OCI-M2 (cell line): ENCODE measurements around the gene SHB.

Experiments used
- DNase-seq: peaks from one replicate; lab custom pipeline; 2025; ENCODE audit not compliant: unreplicated experiment; lab: John Stamatoyannopoulos, UW

Gene SHB

DNA sequence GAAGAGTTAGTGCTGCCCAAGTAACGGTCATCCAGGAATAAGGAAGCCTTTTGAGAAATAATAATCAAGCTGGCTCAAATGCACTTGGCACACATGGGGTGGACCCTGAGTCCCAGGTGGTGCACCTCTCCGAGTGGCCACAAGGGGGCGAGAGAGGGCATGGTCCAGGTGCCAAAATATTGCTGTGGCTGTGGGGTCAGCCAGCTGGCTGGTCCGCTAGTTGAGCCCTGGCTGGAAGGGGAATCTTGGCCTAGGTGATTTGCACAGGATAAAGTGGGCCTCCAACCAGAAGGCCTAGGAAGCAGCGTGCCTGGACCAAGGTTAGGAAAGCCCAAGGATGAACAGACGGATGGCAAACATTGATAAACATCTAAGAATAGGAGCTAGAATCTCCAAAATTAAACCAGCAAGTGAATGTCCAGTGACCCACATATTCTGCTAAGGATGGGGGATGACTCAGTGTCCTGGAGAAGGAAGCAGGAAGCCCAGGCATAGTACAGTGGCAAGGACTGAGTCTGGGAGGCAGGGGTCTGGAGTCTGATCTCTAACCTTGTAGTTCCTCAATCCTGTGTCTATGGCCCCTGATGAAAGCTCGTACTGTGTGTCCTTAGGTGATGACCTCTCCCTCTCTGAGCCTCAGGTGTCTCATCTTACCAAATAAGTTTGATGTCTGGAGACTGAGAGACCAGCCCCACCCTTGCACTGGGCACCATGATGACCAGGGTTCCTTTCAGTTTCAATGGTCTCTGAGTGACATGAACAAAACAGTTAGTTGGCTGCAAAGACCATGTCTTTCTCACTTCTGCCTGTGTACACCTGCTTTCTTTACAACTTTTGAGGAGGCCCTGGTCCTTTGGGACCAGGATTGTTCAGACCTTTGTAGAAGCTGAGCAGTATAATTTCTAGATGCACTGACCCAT is 19.2 kb upstream of the SHB start:
- DNase-seq, result no peak

DNA sequence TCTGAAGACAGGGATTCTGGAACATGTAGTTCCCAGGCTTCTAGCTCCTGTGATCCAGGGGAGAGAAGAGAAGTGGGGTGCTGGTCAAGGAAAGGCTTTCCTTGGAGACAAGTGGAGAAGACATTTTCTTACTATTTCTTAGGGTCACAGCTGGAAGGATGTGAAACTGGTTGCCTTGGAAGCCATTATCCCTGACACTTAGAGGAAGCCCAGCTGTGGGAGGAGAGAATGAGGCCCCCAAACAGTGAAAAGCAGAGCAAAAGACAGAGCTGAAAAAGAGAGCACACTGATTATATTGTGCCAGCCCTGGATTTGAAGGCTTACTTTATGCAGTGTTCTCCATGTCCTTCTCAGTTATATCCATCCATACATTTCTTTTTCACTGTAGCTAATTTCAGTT is 17.5 kb upstream of the SHB start:
- no peak for DNase-seq

DNA sequence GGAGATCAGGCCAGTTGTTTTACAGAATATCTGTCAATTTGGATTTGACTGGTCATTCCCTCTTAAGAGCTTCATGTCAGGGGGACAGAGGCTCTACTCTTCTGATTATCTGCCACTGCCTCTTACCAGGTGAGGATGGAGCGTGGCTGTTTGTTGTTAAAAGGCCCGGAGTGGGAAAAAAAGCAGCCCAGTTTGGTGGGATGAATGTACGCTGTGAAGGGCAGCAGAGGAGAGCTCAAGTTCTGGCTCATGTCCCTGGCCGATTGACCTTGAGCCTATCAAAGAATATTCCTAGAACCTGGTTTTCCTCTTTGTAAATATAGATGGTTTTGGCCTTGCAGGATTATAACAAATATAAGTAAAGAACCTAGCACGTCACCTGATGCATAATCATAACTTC is 16.3 kb upstream of the SHB start:
- no peak for DNase-seq

DNA sequence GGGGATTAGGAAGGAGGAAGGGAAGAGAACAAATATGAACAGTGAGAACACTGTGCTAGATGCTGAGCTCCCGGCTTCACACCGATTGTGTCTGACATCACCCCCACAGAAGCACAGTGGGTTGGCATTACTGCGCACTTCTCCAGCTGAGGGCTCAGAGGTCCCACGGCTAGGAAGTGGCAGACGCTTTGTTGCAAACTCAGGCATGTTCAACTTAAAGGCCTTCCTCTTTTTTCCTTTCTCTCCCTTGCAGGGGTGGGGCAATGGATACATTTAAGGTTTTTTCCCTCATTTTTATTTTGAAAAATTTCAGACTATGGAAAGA is 15.5 kb upstream of the SHB start:
- DNase-seq, result no peak

DNA sequence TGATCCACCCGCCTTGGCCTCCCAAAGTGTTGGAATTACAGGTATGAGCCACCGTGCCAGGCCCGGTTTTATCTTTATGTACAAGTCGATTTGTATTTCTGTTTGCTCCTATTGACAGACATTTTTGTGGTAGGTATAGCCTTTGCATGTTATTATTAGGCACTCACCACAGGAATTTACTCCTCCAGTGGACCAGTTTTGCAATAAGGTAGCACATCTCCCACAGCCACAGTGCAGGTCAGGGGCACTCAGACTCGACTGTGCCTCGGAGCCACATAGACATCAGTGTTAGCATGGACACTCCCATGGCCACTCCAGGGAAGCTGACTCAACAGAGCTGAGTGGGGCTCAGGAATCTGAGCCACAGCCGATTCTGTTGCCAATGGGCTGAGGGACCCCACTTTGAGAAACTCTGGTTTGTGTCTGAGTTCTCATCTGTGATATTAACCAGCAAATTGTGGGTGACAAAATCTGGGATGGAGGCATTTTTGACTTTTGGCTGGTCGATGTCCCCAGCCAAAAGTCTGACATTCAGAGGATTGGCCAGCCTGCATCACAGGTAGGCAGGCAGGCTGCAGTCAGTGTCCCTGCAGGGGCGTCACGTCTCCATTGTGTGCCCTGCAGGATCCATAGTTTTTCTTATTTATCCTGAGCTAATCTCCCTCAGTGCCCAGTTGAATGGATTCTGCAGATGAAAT is 15.0 kb upstream of the SHB start:
- no peak for DNase-seq

DNA sequence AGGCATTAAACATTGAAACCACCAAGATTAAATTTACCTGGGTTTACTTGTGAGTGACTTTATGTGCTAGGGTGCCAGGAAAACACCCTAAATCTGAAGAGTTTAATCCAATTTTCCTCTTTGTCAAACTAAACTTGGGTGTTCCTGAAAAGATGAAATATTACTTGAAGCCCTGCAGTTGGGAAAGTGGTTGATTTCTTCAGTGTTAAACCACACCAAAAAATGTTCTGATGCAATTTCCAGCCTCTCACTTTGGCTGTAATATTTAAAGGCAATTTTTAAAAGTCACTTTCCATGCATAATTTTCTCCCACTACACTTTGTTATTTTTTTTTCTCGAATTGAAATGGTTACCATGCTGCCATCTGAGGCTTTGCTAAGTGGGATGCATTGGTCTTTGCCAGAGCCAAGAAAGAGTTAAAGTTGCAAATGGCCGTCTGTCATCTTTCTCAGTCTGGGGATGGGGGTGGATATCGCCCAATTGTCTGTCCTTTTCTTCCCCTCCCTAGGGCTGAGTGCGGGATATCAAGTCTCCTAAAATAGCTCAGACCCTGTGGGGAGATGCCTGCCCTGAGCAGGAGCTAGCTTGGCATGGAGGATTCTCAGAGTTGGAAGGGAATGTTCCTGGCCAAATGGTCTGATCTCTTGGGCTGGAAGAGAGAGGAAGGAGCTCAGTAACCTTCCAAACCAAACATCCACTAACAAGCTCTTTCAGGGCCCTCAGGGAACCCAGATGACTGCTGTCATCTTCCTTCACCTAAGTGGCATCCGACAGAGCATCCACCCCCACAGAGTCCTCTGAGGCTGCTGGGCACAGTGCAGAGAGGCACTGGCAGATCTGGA is 13.6 kb upstream of the SHB start:
- no peak for DNase-seq

DNA sequence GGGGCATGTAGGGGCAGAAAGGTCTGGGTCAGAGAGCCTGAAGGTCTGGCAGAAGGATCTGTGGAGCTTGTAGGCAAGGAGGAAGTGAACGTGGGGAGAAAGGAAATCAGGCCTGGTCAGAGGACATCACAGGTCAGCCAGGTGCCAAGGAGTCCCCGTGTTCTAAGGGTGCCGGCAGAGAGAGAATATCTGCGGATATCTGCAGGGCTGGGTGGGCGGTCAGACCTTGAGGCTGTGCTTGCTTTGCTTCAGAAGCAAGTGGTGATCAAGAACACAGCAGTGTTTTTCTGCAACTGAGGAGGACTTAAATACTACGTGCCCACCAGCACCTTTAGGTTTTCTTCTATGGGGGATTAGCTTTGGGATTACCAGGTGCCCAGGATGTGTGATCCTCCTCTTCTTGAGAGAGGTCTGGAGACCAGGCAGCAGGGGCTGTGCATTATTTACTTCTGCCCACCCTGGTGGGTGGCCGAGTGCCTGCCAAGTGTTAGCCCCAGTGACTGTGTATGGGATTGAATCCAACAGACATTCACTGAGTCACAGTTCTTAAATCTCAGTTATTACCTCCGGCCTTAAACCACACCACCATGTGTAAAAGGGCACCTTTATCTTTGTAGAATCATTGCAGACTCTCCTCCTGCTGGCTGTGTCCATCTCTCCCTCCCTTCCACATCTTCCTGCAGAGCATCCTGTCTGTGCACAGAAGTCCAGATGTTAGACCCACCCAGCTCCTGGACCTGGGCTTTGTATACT is 12.5 kb upstream of the SHB start:
- DNase-seq, result no peak

DNA sequence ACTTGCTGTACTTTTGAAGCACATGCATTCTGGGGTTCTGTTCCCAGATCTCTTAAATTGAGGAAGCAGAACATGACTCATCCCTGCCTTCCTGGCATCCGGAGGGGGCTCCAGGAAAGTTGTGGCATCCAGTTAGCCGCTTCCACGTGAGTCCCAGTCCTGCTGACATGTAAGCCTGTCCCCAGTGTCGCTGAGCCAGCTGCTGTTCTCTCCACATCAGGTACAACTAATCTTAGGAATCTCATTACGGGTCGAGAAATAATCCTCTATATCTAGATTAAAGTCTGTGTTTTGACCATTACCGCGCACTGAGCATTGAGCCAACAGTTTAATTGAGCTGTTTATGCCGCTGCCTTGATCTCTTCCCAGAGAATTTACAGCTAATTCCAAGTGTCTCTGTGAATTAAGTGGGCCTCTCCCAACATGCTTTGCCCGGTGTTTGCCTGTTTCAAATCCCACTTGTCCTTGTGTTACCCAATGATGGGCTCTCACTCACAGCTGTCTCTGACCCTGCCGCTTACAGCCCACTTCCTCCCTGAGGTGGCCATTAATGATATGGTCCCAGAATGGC is 10.5 kb upstream of the SHB start:
- DNase-seq, result no peak

DNA sequence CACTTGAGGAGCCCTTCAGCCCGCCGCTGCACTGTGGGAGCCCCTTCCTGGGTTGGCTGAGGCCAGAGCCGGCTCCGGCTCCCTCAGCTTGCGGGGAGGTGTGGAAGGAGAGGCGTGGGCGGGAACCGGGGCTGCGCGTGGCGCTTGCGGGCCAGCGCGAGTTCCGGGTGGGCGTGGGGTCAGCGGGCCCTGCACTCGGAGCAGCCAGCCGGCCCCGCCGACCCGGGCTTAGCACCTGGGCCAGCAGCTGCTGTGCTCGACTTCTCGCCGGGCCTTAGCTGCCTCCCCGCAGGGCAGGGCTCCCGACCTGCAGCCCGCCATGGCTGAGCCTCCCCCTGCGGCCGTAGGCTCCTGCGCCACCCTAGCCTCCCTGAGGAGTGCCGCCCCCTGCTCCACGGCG is 6.2 kb upstream of the SHB start:
- DNase-seq, result no peak

DNA sequence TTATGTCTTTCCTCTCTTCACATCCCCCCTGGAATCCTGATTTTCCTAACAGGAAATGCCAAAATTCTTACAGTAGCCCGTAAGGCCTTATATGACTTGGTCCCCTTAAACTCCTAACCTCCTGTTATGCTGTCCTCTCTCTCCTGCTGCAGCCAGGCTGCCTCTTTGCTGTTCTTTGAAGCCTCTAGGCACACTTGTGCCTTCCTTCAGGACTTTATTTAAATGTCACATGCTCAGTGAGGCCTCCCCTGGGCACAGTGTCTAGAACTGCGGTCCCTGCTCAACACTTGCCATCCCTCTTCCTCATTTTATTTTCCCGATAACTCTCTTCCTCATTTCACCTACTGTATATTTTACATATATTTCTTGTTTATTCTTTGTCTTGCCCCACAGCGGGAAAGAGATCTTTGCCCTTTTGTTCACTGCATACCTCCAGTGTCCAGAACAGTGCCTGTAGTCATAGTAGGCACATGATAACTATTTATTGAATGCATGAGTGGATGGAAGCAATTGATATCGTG is 5.5 kb upstream of the SHB start:
- DNase-seq, result no peak

DNA sequence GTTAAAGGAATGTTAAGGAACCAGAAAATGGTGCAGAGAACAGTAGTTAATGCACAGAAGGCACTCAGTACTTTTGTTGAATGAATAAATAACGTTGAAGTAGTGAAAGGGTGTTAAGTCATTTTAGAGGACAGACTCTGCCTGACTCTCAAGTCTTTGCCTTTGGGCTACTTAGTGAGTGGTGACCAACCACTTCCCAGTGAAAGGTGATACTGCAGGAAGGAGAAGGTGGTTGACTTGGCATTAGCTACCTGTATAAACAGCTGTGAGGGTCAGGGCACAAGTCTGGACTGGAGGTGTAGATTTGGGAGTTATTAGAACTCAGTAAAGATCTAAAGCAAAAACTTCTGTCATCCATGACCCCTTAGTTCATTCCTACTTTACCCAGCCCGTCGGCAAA is 4.9 kb upstream of the SHB start:
- DNase-seq, result no peak

DNA sequence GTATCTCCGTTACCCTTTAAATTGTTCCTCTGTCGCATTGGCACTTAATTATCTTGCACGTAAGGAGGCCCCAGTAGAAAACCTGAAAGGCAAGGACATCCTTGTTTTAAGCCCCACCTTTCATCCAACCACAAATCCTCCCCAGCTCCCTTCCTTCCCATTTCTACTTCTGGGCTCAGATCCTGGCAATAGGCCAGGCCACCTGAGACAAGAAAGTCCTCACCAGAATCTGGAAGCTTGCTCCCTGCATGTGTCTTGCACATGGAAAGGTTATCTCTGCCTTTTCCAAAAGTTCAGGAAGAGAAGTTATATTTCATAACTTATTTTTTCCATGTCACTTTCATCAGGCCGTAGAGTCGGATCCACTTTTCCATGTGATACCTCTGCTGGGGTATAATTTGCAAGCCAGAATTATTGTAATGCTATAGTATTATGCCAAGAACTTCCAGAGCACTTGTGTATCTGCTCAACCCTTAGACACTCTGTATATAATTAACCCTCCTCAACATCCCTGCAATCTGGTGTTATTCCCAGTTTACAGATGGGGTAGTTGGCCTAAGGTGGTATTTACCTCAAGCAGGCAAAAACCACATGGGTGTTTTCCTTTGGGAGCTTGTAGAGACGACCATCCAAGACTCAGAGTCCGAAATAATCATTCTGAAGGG is 2.6 kb upstream of the SHB start:
- DNase-seq, result no peak

DNA sequence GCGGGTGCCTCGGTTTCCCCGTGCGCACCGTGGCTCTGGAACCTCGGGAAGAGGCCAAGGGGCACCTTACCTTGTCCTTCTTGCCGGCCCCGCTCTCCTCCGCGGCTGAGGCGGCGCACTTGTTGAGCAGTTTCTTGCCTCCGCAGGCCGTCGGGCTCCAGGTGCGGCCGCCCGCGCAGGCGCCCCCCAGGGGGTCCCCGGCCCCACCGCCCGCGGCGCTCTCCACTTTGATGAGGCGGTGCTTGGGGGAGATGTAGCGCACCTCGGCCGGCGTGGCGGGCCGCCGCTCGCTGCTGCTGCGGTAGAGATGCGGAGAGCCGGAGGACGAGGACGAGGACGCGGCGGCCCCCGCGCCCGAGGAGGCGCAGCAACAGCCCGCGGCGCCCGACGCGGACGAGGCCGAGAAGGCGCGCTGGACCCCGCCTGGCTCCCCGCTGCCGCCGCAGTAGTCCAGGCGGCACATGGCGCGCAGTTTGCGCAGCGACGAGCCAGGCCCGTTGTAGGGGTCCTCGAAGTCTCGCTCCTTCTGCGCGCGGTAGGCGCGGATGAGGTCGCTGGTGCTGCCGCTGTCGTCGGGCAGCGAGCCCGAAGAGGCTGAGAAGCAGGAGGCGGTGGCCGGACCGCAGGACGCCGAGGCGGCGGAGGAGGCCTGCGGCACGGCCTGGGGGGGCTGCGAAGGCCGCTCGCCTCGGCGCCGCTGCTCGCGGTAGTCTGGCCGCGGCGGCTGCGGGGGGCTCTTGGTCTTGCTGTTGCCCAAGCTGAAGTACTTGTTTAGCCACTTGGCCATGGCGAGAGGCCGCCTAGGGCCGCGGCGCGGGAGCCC is 957 bp downstream of the SHB start:
- no peak for DNase-seq

DNA sequence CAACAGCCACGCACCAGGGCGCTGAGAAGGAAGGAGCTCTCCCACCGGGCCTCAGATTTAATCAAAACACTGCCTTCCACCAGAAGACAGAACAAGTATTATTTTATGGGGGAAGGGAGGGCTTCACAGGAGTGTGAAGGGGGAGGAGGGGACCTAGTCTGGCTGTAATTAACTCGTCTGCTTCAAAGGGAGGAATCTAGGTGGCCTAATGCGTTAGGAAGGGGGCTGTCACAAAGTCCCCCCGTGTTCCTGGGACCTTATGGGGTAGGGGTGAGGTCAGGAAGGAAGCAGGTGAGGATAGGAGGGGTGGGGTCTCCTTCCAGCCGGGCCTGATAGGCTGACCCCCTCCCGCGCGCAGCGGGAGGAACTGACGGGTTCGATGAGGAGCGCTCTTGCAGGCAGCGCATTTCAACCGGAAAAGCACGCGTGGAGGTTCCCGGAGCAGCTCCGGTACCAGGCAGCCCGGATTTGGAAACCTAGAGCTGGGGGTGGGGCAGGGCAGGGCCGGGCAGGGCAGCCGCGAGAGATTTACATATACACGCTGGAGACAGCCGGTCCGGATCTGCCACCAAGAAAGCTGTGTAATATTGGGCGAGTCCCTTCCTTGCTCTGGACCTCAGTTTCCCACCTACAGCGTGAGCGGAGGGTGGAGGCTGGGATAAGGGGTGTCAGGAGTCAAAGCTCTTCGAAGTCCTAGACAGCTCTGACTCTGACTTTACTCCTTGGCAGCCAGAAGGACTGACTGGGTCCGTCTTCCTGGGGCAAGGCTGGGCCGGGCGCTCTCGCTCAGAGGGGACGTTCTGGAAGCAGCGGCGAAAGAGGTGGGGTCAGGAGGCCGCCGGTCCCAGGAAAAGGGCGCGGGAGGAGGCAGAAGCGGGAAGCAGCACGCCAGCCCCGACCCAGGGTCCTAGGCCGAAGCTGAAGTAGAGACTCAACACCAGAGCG is 1.8 kb downstream of the SHB start:
- no peak for DNase-seq

DNA sequence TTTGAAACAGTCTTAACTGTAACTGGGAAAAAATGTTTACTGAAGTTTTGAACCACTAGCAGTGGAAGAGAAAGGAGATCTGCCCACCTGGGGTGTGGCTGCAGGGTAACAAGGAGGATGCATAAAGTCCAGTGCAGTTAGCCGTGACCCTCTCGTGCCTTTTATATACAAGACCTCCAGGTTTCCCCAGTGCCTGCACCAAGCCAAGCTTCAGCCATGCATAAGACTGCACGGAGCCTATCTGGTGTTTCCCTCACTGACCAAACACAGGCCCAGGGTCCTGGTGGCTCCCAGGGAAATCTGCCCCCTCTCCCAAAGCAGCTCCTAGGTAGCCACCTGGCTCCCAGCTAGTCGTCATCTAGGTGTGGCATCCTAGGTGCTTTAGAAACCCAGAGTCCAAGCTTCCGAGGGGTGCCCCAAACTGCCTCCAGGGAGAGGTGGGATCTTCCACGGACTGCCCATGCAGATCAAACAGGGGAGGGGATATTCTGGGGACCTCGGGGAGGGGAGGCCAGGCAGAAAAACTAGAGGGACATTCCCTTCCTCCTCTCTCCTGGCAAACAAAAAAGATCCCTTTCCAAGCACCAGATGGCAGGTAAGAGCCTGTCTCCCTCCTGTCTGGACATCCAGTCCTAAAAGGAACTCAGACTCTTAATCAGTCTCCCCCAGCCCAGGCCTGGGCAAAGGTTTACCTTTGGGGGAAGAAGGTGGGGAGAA is 2.7 kb downstream of the SHB start:
- DNase-seq, result no peak

DNA sequence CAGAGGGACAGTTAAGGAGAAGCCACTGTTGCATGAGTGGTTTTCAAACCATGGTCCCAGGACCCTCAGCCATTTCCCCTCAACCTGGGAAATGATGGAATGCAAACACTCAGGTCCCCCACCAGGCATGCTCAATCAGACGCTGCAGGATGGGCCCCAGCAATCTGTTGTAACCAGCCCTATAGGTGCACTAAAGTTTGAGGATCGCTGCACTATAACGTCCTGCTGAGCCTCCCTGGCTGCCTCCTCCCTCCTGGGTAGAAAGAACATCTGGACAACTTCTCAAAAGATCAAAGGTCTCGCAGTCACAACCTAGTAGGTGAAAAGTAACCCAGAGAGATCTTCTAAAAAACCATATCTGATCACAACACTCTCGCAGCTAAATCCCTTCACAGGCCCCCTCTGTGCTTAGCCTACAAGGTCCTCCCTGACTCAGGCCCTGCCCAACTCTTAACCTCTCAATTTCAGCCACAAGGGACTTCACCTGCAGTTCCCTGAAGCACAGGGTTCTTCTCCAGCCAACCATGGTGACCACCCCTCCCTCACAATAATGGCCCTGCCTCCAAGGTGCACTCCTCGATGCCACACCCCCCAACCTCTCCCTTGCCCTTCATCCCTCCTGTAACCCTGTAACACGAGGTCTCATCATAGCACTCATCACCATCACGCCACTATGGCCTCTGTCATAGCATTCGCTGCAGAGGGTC is 3.5 kb downstream of the SHB start:
- no peak for DNase-seq
